Measurements from ENCODE around the gene PDIA6.
"Not testable (repeated sequence)": the region's sequence is repeated elsewhere in the genome, so short reads cannot be mapped to it uniquely, and the experiment has no call there.

PDIA6 gene

DNA sequence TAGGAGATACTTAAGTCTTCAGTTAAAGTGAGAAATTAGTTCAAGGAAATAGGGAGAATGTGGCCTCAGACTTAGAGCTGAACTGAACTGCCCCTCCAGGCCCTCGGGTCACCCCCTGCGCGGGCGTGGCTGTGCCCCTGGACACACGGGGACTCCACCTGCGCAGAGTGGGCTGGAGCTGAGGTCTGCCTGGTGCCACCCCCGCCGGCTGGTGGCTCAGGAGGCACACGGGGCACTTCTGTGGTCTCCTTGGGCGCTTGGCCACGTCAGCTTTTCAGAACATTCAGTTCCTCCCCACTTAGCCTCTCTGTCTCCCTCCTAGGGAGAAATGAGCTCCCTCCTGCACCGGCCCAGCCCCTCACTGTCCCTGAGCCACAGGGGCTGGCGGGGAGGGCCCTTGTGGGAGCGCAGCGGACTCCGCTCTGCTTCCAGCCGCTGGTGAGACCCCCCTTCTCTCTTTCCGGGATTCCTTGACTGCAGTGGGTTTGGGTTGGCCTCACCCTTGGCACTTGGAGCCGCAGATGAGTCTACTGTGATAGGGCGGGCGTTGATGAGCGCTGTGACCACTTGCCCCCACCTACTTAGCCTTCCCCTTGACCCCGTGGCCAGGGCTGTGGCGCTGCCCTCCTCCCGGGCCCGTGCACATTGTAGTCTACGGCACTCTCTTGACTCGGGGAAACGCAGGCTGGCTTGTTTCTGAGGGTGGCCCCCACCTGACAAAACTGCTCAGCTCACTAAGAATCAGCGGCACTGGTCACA is 18.2 kb upstream of the PDIA6 start:
- H3K9me3 ChIP-seq (ENCODE audit: control insufficient read depth, low read depth, low read length) = no peaks in the 10 kb centered on the region
- H3K36me3 ChIP-seq (ENCODE audit: control insufficient read depth, low read depth, low read length) = no peaks in the 10 kb centered on the region
- no peak overlapping the region for H3K4me3 ChIP-seq (ENCODE audit: low read length)
- peaks cover 5% of the 10 kb centered on the region for H3K4me1 ChIP-seq (ENCODE audit: control insufficient read depth, low read depth, low read length)
- H3K9ac ChIP-seq (ENCODE audit: low read length) = no peak overlapping the region
- H3K27me3 ChIP-seq (ENCODE audit: control insufficient read depth, insufficient read depth, low read length) = peaks cover 15% of the 10 kb centered on the region
- no peak overlapping the region for H3K27ac ChIP-seq (ENCODE audit: low read length)

DNA sequence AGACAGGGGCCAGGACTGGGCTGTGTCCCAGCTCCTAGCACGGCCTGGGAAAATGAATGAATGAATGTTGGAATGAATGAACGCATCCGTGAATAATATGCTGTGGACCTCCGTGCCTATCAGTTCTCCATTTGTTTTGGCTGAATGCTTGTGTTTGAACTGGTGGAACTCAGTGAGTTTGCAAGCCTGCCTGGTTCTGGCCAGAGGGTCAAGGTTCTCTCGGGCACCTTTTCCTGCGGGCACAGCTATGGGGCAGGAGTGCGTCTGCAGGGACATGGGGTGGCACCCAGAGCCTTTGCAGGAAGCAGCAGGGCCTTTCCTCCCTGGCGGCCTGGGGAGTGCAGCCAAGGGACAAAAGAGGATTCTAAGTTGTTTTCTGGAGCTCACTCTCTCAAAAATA is 17.6 kb upstream of the PDIA6 start:
- Histone ChIP-seq H3K4me3 (ENCODE audit: low read length) (no peak overlapping the region), H3K36me3 (ENCODE audit: control insufficient read depth, low read depth, low read length) (no peaks in the 10 kb centered on the region), H3K4me1 (ENCODE audit: control insufficient read depth, low read depth, low read length) (peaks cover 5% of the 10 kb centered on the region), H3K9ac (ENCODE audit: low read length) (no peak overlapping the region), H3K27me3 (ENCODE audit: control insufficient read depth, insufficient read depth, low read length) (peaks cover 15% of the 10 kb centered on the region), H3K27ac (ENCODE audit: low read length) (no peak overlapping the region), H3K9me3 (ENCODE audit: control insufficient read depth, low read depth, low read length) (no peaks in the 10 kb centered on the region)

DNA sequence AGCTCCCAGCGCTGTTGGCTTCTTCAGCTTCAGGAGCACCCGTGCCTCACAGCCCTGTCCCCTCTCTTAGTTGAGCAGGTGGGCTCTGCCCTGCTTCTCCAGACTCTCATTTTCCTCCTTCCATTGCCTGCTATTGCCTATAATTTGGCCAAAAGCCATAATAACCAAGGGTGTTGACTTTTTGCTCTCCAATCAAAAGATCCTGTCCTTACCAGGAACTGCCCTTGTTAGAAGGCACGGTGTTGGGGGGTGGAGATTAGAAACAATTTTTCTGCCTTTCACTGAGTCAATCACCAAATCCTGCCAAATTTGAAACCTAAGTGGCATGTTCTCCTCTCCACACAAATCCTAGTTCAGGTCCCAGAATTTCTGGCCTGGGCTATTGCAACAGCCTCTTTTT is 16.7 kb upstream of the PDIA6 start:
- H3K36me3 ChIP-seq (ENCODE audit: control insufficient read depth, low read depth, low read length) = no peaks in the 10 kb centered on the region
- H3K4me3 ChIP-seq (ENCODE audit: low read length) = no peak overlapping the region
- peaks cover 5% of the 10 kb centered on the region for H3K4me1 ChIP-seq (ENCODE audit: control insufficient read depth, low read depth, low read length)
- no peak overlapping the region for H3K9ac ChIP-seq (ENCODE audit: low read length)
- peaks cover 15% of the 10 kb centered on the region for H3K27me3 ChIP-seq (ENCODE audit: control insufficient read depth, insufficient read depth, low read length)
- H3K9me3 ChIP-seq (ENCODE audit: control insufficient read depth, low read depth, low read length) = no peaks in the 10 kb centered on the region
- no peak overlapping the region for H3K27ac ChIP-seq (ENCODE audit: low read length)

DNA sequence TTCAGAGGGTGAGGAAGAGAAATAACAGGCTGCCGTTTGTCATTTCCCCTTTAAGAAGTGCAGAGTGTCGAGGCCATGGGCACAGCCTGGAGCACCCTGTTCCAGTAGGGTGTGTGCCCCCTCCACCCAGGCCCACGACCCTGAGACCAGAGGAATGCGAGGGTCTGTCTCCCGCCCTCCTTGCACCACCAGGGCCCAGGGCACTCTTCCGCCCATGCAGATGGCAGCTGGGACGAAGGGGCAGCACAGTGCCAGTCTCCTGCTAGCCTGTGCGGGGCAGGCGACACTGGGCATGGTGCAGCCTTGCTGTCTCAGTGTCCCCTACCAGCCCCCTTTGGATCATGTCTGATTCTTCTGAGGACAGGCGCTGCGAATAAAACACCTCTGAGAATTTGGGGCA is 15.8 kb upstream of the PDIA6 start:
- no peak overlapping the region for H3K4me3 ChIP-seq (ENCODE audit: low read length)
- no peaks in the 10 kb centered on the region for H3K9me3 ChIP-seq (ENCODE audit: control insufficient read depth, low read depth, low read length)
- peaks cover 7% of the 10 kb centered on the region for H3K27me3 ChIP-seq (ENCODE audit: control insufficient read depth, insufficient read depth, low read length)
- H3K9ac ChIP-seq (ENCODE audit: low read length) = no peak overlapping the region
- no peaks in the 10 kb centered on the region for H3K36me3 ChIP-seq (ENCODE audit: control insufficient read depth, low read depth, low read length)
- no peak overlapping the region for H3K27ac ChIP-seq (ENCODE audit: low read length)
- peaks cover 5% of the 10 kb centered on the region for H3K4me1 ChIP-seq (ENCODE audit: control insufficient read depth, low read depth, low read length)

DNA sequence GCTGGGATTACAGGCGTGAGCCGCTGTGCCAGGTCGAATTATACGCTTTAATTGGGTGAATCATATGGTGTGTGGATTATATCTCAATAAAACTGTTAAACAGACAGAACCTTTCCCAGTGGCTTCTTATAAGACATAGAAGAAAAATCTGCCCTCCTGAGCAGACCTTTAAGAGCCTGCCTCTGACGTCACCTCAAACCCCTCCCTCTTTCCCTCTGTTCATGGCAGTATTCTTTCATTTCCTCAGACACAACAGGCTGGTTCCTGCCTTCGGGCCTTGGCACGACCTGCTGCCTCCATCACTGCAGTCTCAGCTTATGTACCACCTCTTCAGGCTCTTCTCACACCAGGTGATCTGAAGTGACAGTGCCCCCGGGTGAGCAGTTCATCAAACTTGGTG is 14.0 kb upstream of the PDIA6 start:
- no peak overlapping the region for H3K9ac ChIP-seq (ENCODE audit: low read length)
- H3K27me3 ChIP-seq (ENCODE audit: control insufficient read depth, insufficient read depth, low read length) = no peaks in the 10 kb centered on the region
- H3K9me3 ChIP-seq (ENCODE audit: control insufficient read depth, low read depth, low read length) = no peaks in the 10 kb centered on the region
- no peak overlapping the region for H3K4me3 ChIP-seq (ENCODE audit: low read length)
- H3K36me3 ChIP-seq (ENCODE audit: control insufficient read depth, low read depth, low read length) = no peaks in the 10 kb centered on the region
- no peaks in the 10 kb centered on the region for H3K4me1 ChIP-seq (ENCODE audit: control insufficient read depth, low read depth, low read length)
- no peak overlapping the region for H3K27ac ChIP-seq (ENCODE audit: low read length)

DNA sequence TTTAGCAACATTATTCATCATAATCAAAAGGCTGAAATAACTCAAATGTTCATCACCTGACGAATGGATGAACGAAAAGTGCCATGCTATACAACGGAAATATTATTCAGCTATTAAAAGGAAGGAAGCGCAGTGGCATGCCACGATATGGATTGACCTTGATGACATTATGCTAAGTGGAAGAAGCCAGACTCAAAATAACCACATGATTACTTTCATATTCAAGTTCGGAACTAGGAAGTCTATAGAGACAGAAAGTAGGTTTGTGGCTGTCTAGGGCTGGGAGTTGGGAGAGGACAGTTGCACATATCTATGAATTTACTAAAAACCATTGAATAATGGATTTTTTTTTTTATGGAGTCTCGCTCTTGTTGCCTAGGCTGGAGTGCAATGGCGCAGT is 13.4 kb upstream of the PDIA6 start:
- Histone ChIP-seq H3K36me3 (ENCODE audit: control insufficient read depth, low read depth, low read length) (no peaks in the 10 kb centered on the region), H3K9ac (ENCODE audit: low read length) (no peak overlapping the region), H3K4me1 (ENCODE audit: control insufficient read depth, low read depth, low read length) (no peaks in the 10 kb centered on the region), H3K9me3 (ENCODE audit: control insufficient read depth, low read depth, low read length) (no peaks in the 10 kb centered on the region), H3K4me3 (ENCODE audit: low read length) (no peak overlapping the region), H3K27ac (ENCODE audit: low read length) (no peak overlapping the region), H3K27me3 (ENCODE audit: control insufficient read depth, insufficient read depth, low read length) (no peaks in the 10 kb centered on the region)

DNA sequence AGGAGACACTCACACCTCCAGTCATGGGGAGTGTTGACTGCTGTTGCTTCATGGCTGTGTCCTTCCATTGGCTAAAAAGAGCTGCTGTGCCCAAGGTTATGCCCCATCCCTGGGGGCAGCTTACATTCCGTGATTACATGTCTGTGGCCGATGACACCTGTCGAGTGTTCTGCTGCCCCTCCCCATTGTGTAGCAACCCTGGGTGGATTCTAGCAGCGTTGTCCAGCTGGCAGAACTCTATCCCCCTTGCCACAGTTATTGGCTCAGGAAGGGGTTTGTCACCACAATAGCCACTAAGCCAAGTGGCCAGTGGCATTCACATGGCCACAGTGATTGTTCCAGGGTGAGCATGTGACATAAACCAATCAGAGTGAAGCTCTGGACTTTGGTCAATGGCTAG is 11.6 kb upstream of the PDIA6 start:
- no peaks in the 10 kb centered on the region for H3K27me3 ChIP-seq (ENCODE audit: control insufficient read depth, insufficient read depth, low read length)
- H3K36me3 ChIP-seq (ENCODE audit: control insufficient read depth, low read depth, low read length) = no peaks in the 10 kb centered on the region
- H3K9me3 ChIP-seq (ENCODE audit: control insufficient read depth, low read depth, low read length) = no peaks in the 10 kb centered on the region
- no peak overlapping the region for H3K4me3 ChIP-seq (ENCODE audit: low read length)
- H3K9ac ChIP-seq (ENCODE audit: low read length) = no peak overlapping the region
- H3K4me1 ChIP-seq (ENCODE audit: control insufficient read depth, low read depth, low read length) = no peaks in the 10 kb centered on the region
- no peak overlapping the region for H3K27ac ChIP-seq (ENCODE audit: low read length)

DNA sequence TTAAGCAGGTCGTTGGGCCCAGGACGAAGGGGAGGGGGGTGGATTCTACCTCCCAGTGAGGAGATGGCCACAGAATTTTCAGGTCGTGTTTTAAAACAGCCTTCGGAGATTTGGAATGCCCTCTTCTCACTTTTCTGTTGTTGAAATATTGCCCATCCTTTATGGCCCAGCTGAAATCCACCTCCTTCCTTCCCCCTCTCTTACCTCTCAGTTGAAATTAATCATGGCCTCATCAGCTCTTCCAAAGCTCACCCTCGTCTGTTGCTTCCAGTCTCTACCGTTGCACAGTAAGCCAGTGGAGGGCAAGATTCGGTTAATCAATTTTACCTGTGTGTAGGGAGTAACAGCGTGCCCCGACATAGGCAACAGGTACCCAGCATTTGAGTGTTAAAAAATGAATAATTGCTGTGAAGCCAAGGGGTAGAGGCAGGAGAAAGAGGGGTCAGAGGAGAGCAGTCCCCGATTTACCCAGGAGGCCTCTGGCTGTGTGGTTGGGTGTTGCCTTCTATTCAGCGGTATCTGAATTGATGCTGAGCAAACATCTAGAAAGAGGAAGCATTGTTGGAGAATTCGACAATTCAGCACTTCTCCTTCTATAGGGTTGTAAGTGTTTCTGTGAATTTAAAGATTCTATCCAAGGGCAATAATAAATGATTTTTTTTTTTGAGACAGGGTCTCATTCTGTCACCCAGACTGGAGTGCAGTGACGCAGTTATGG is 8.6 kb upstream of the PDIA6 start:
- H3K4me1 ChIP-seq (ENCODE audit: control insufficient read depth, low read depth, low read length) = no peaks in the 10 kb centered on the region
- no peaks in the 10 kb centered on the region for H3K9me3 ChIP-seq (ENCODE audit: control insufficient read depth, low read depth, low read length)
- no peaks in the 10 kb centered on the region for H3K27me3 ChIP-seq (ENCODE audit: control insufficient read depth, insufficient read depth, low read length)
- no peak overlapping the region for H3K27ac ChIP-seq (ENCODE audit: low read length)
- H3K4me3 ChIP-seq (ENCODE audit: low read length) = no peak overlapping the region
- H3K9ac ChIP-seq (ENCODE audit: low read length) = no peak overlapping the region
- no peaks in the 10 kb centered on the region for H3K36me3 ChIP-seq (ENCODE audit: control insufficient read depth, low read depth, low read length)

DNA sequence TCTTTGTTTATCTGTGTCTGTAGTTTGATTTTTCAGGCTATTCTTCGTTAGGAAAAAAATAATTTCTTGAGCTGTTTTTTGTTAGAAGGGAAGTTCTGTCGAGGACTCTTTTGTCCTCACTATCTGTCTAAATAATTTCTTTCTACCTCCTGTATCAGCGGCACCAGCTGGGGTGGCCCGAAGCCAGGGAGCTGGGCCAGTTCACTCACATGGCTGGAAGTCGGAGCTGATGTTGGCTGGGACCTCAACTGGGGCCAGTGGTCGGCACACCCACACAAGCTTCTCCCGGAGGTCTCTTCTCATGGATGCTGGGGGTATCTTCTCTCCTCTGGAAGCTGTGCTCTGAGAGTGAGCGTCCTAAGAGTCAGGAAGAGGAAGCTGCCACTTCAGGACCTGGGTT is 8.0 kb upstream of the PDIA6 start:
- Histone ChIP-seq H3K9ac (ENCODE audit: low read length) (no peak overlapping the region), H3K4me3 (ENCODE audit: low read length) (no peak overlapping the region), H3K36me3 (ENCODE audit: control insufficient read depth, low read depth, low read length) (no peaks in the 10 kb centered on the region), H3K9me3 (ENCODE audit: control insufficient read depth, low read depth, low read length) (no peaks in the 10 kb centered on the region), H3K4me1 (ENCODE audit: control insufficient read depth, low read depth, low read length) (no peaks in the 10 kb centered on the region), H3K27me3 (ENCODE audit: control insufficient read depth, insufficient read depth, low read length) (no peaks in the 10 kb centered on the region), H3K27ac (ENCODE audit: low read length) (no peak overlapping the region)

DNA sequence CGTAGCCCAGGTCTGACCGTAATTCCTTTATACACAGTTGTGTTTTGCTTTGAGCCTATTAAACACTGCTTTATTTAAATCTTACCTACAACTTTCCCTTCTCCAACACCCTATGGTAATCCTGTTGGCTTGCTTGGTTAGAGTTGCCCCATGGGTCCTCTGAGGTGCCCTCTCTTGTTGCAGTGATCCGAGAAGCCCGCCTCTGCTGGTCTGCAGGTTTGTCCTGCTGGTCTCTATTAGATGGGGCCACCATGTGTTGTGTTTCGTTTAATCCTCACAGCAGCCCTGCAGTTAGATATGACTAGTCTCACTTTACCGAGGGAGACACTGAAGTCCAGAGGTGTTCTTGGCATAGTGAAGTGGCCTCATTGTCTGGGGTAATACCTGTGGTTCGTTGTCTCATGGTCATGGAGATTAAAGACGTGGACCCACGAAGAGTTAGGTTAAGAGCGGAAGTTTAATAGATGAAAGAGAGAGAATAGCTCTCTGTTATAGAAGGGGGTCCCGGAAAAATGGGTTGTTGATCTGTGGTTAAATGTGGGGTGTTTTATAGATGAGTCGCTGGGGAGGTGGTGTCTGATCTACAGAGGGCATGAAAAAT is 7.2 kb upstream of the PDIA6 start:
- Histone ChIP-seq H3K36me3 (ENCODE audit: control insufficient read depth, low read depth, low read length) (no peaks in the 10 kb centered on the region), H3K4me3 (ENCODE audit: low read length) (no peak overlapping the region), H3K27me3 (ENCODE audit: control insufficient read depth, insufficient read depth, low read length) (no peaks in the 10 kb centered on the region), H3K9me3 (ENCODE audit: control insufficient read depth, low read depth, low read length) (no peaks in the 10 kb centered on the region), H3K27ac (ENCODE audit: low read length) (no peak overlapping the region), H3K9ac (ENCODE audit: low read length) (no peak overlapping the region), H3K4me1 (ENCODE audit: control insufficient read depth, low read depth, low read length) (no peaks in the 10 kb centered on the region)

DNA sequence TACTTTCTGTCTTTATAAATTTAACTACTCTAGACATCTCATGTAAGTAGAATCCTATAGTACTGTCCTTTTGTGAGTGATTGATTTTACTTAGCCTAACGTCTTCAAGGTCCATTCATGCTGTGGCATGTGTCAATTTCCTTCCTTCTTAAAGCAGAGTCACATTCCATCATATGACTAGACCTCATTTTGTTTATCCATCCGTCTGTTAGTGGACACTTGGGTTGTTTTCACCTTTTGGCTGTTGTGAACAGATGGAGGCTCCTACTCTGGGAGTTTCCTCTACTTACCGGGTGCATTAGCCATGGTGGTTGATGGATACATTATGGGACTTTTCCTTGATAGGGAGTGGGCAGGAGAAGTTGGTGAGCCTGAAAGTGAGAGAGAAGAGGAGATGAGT is 6.4 kb upstream of the PDIA6 start:
- Histone ChIP-seq H3K27ac (ENCODE audit: low read length) (no peak overlapping the region), H3K9me3 (ENCODE audit: control insufficient read depth, low read depth, low read length) (no peaks in the 10 kb centered on the region), H3K4me1 (ENCODE audit: control insufficient read depth, low read depth, low read length) (peaks cover 4% of the 10 kb centered on the region), H3K9ac (ENCODE audit: low read length) (no peak overlapping the region), H3K27me3 (ENCODE audit: control insufficient read depth, insufficient read depth, low read length) (no peaks in the 10 kb centered on the region), H3K4me3 (ENCODE audit: low read length) (no peak overlapping the region), H3K36me3 (ENCODE audit: control insufficient read depth, low read depth, low read length) (no peaks in the 10 kb centered on the region)

DNA sequence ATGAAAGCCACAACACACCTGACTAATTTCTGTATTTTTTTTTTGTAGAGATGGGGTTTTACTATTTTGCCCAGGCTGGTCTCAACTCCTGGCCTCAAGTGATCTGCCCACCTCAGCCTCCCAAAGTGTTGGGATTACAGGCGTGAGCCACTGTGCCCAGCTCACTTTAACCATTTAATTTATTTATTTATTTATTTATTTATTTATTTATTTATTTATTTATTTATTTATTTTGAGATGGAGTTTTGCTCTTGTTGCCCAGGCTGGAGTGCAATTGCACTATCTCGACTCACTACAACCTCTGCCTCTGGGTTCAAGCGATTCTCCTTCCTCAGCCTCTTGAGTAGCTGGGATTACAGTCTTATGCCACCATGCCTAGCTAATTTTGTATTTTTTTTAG is 5.7 kb upstream of the PDIA6 start:
- not testable (repeated sequence) for H3K9me3 ChIP-seq (ENCODE audit: control insufficient read depth, low read depth, low read length); H3K36me3 ChIP-seq (ENCODE audit: control insufficient read depth, low read depth, low read length); H3K27ac ChIP-seq (ENCODE audit: low read length); H3K4me1 ChIP-seq (ENCODE audit: control insufficient read depth, low read depth, low read length); H3K27me3 ChIP-seq (ENCODE audit: control insufficient read depth, insufficient read depth, low read length); H3K9ac ChIP-seq (ENCODE audit: low read length); H3K4me3 ChIP-seq (ENCODE audit: low read length)
